WTC11 (cell line): Measurements from ENCODE around the gene OBSL1. TPM values are rescaled to one million over a fixed set of nuclear protein-coding genes. Genes with fewer than 3 reads are reported as not detected.

Experiments used
- ATAC-seq: fragments of 200-7000 bp; cut with Tn5 transposase; 2 replicates; pipeline ENCODE4 v1.10.0; 2021; ENCODE audit warnings: mild to moderate bottlenecking, moderate library complexity
- CTCF ChIA-PET: fragments of 300-600 bp; sonication (Branson Sonifier 250); formaldehyde crosslinking; loops from one replicate; lab custom pipeline; 2021; ENCODE audit warnings: antibody characterized with exemption; lab: Charles Lee
- POLR2A ChIA-PET: fragments of 350-600 bp; sonication (Branson Sonifier 250); formaldehyde crosslinking; loops from one replicate; lab custom pipeline; 2021; ENCODE audit warnings: antibody characterized with exemption; lab: Charles Lee
- DNase-seq: peaks from one replicate; pipeline ENCODE4 v3.0.0; 2021; ENCODE audit warnings: low spot score
- H3K27ac Mint-ChIP-seq: 2 replicates; pipeline ENCODE4 v1.8.0; 2021; ENCODE audit warnings: mixed read lengths
- H3K27me3 Mint-ChIP-seq: 2 replicates; pipeline ENCODE4 v1.8.0; 2021; ENCODE audit warnings: low read depth, mild to moderate bottlenecking, moderate library complexity, mixed read lengths
- H3K36me3 Mint-ChIP-seq: 2 replicates; pipeline ENCODE4 v1.8.0; 2021; ENCODE audit warnings: mixed read lengths
- H3K4me1 Mint-ChIP-seq: 2 replicates; pipeline ENCODE4 v1.8.0; 2022; ENCODE audit warnings: mixed read lengths
- H3K4me3 Mint-ChIP-seq: 2 replicates; pipeline ENCODE4 v1.8.0; 2021; ENCODE audit warnings: mild to moderate bottlenecking, moderate library complexity, mixed read lengths
- H3K9me3 Mint-ChIP-seq: 2 replicates; pipeline ENCODE4 v1.8.0; 2021; ENCODE audit warnings: mixed read lengths
- CBFB ChIP-seq: sonication (generic); formaldehyde crosslinking; IDR thresholded peaks from 2 replicates; pipeline ENCODE4 v1.8.1; 2022; ENCODE audit warnings: mild to moderate bottlenecking, low read depth, missing genetic modification reagents
- ELF4 ChIP-seq: sonication (generic); formaldehyde crosslinking; IDR thresholded peaks from 2 replicates; pipeline ENCODE4 v1.8.1; 2022; ENCODE audit warnings: low read depth, mild to moderate bottlenecking, moderate library complexity, missing genetic modification reagents
- ESRRA ChIP-seq: sonication (generic); formaldehyde crosslinking; IDR thresholded peaks from 2 replicates; pipeline ENCODE4 v1.8.1; 2022; ENCODE audit warnings: mild to moderate bottlenecking, missing genetic modification reagents, borderline replicate concordance
- FOXP1 ChIP-seq: sonication (generic); formaldehyde crosslinking; IDR thresholded peaks from 2 replicates; pipeline ENCODE4 v1.8.0; 2022; ENCODE audit warnings: missing genetic modification reagents, mild to moderate bottlenecking, moderate library complexity, borderline replicate concordance
- HMGA2 ChIP-seq: fragments of 250-450 bp; sonication (Bioruptor Pico); IDR thresholded peaks from 2 replicates; pipeline ENCODE4 v1.4.0; 2021; ENCODE audit warnings: mild to moderate bottlenecking, moderate library complexity
- KAT7 ChIP-seq: sonication (generic); formaldehyde crosslinking; IDR thresholded peaks from 2 replicates; pipeline ENCODE4 v1.8.1; 2023; ENCODE audit warnings: missing genetic modification reagents, mild to moderate bottlenecking, borderline replicate concordance
- PRRX2 ChIP-seq: fragments of 250-450 bp; sonication (Bioruptor Pico); IDR thresholded peaks from 2 replicates; pipeline ENCODE4 v1.8.0; 2021; ENCODE audit warnings: mild to moderate bottlenecking
- RORB ChIP-seq: fragments of 250-450 bp; sonication (Bioruptor Pico); IDR thresholded peaks from 2 replicates; pipeline ENCODE4 v1.9.0; 2021; ENCODE audit warnings: mild to moderate bottlenecking
- SP1 ChIP-seq: sonication (generic); formaldehyde crosslinking; conservative IDR thresholded peaks from 2 replicates; pipeline ENCODE4 v1.8.1; 2022; ENCODE audit warnings: missing genetic modification reagents
- ZNF263 ChIP-seq: sonication (generic); formaldehyde crosslinking; IDR thresholded peaks from 2 replicates; pipeline ENCODE4 v1.8.1; 2022; ENCODE audit warnings: low read depth, mild to moderate bottlenecking, moderate library complexity, missing genetic modification reagents
- ZNF317 ChIP-seq: sonication (generic); formaldehyde crosslinking; IDR thresholded peaks from 2 replicates; pipeline ENCODE4 v1.8.1; 2023; ENCODE audit warnings: low read depth, mild to moderate bottlenecking, moderate library complexity, missing genetic modification reagents, borderline replicate concordance
- total RNA-seq: library from RNA; stranded (reverse); gene quantifications from 3 replicates; pipeline ENCODE4 v1.2.3, GENCODE V29; 2021
- TF ChIP-seq, protein P1 (sequence below): sonication (generic); formaldehyde crosslinking; conservative IDR thresholded peaks from 2 replicates; pipeline ENCODE4 v1.8.1; 2023; ENCODE audit warnings: mild to moderate bottlenecking, low read depth, missing genetic modification reagents, moderate library complexity
- TF ChIP-seq, protein P2 (sequence below): sonication (generic); formaldehyde crosslinking; IDR thresholded peaks from 2 replicates; pipeline ENCODE4 v1.8.1; 2023; ENCODE audit warnings: mild to moderate bottlenecking, missing genetic modification reagents, moderate library complexity
- TF ChIP-seq, protein P3 (sequence below): sonication (generic); formaldehyde crosslinking; conservative IDR thresholded peaks from 2 replicates; pipeline ENCODE4 v1.8.1; 2022; ENCODE audit warnings: mild to moderate bottlenecking, missing genetic modification reagents
- TF ChIP-seq, protein P4 (sequence below): fragments of 250-450 bp; sonication (Bioruptor Pico); IDR thresholded peaks from 2 replicates; pipeline ENCODE4 v2.1.2; 2022; ENCODE audit warnings: mild to moderate bottlenecking, moderate library complexity
- TF ChIP-seq, protein P5 (sequence below): sonication (generic); formaldehyde crosslinking; IDR thresholded peaks from 2 replicates; pipeline ENCODE4 v1.8.1; 2023; ENCODE audit warnings: mild to moderate bottlenecking, missing genetic modification reagents
- TF ChIP-seq, protein P6 (sequence below): sonication (generic); formaldehyde crosslinking; IDR thresholded peaks from 2 replicates; pipeline ENCODE4 v1.8.0; 2023; ENCODE audit warnings: mild to moderate bottlenecking, missing genetic modification reagents

Gene OBSL1
- total RNA-seq, 1 experiment from 2014 or later, result 159 TPM

DNA sequence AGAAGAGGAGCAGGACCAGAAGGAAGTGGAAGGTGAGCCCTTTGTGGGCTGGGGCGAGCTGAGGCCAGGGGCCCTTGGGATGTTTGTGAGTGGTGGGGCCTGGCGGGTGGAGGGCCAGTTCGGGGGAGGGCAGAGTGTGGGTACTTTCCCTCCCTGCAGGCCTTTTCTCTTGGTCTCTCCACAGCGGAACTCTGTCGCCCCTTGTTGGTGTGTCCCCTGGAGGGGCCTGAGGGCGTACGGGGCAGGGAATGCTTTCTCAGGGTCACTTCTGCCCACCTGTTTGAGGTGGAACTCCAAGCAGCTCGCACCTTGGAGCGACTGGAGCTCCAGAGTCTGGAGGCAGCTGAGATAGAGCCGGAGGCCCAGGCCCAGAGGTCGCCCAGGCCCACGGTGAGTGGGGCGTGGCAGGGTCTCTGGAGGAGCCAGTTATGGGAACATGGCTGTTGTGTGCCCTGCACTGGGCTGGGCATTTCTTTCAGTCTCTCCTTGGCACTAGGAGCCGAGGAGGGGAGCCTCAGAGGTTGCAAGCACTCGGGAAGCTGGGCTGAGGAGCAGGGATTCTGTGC is 37.1 kb upstream of the OBSL1 start:
- H3K27me3 Mint-ChIP-seq, result no peaks in the 10 kb centered on the region
- DNase-seq (no peak), ATAC-seq (peak; percentile 17; the same call in 1 of the 2 replicates)
- H3K27ac Mint-ChIP-seq, result no peak overlapping the region
- ChIA-PET POLR2A (no interaction called here), CTCF (no interaction called here)
- H3K36me3 Mint-ChIP-seq, result peaks cover 19% of the 10 kb centered on the region
- no peak for TF ChIP-seq HMGA2 (CRISPR knock-in tag)
- no peak overlapping the region for H3K4me3 Mint-ChIP-seq
- no peaks in the 10 kb centered on the region for H3K4me1 Mint-ChIP-seq
- H3K9me3 Mint-ChIP-seq, result no peaks in the 10 kb centered on the region

DNA sequence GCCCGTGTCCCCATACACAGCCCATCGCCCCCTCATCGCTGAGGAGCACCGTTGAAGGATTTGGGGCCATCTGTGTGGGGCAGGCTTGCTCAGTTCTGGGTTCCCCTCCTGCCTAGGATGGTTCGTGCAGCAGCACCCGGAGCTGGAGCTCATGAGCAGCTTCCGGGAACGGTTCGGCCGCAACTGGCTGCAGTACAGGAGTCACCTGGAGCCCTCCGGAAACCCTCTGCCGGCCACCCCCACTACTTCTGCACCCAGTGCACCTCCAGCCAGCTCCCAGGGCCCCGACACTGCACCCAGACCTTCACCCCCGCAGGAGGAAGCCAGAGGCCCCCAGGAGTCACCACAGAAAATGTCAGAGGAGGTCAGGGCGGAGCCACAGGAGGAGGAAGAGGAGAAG is 36.6 kb upstream of the OBSL1 start:
- ChIA-PET CTCF (interaction anchor here (1.1 kb wide), 1 partner anchor 11 kb away, joined by 4 read pairs; no protein-coding TSS in a partner anchor), POLR2A (no interaction called here)
- DNase-seq (no peak), ATAC-seq (no peak)
- Mint-ChIP-seq H3K9me3 (no peaks in the 10 kb centered on the region), H3K4me1 (no peaks in the 10 kb centered on the region), H3K36me3 (peaks cover 19% of the 10 kb centered on the region), H3K27ac (no peak overlapping the region), H3K27me3 (no peaks in the 10 kb centered on the region), H3K4me3 (no peak overlapping the region)
- TF ChIP-seq PRRX2 (CRISPR knock-in tag) (no peak), FOXP1 (CRISPR knock-in tag) (no peak), ESRRA (no peak), ELF4 (CRISPR knock-in tag) (no peak), KAT7 (CRISPR knock-in tag) (no peak), ZNF317 (CRISPR knock-in tag) (no peak), RORB (CRISPR knock-in tag) (no peak), ZNF263 (no peak), CBFB (CRISPR knock-in tag) (no peak)
- TF ChIP-seq, protein P1, sequence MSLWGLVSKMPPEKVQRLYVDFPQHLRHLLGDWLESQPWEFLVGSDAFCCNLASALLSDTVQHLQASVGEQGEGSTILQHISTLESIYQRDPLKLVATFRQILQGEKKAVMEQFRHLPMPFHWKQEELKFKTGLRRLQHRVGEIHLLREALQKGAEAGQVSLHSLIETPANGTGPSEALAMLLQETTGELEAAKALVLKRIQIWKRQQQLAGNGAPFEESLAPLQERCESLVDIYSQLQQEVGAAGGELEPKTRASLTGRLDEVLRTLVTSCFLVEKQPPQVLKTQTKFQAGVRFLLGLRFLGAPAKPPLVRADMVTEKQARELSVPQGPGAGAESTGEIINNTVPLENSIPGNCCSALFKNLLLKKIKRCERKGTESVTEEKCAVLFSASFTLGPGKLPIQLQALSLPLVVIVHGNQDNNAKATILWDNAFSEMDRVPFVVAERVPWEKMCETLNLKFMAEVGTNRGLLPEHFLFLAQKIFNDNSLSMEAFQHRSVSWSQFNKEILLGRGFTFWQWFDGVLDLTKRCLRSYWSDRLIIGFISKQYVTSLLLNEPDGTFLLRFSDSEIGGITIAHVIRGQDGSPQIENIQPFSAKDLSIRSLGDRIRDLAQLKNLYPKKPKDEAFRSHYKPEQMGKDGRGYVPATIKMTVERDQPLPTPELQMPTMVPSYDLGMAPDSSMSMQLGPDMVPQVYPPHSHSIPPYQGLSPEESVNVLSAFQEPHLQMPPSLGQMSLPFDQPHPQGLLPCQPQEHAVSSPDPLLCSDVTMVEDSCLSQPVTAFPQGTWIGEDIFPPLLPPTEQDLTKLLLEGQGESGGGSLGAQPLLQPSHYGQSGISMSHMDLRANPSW (CRISPR knock-in tag), result no peak
- TF ChIP-seq, protein P2, sequence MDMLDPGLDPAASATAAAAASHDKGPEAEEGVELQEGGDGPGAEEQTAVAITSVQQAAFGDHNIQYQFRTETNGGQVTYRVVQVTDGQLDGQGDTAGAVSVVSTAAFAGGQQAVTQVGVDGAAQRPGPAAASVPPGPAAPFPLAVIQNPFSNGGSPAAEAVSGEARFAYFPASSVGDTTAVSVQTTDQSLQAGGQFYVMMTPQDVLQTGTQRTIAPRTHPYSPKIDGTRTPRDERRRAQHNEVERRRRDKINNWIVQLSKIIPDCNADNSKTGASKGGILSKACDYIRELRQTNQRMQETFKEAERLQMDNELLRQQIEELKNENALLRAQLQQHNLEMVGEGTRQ (CRISPR knock-in tag), result no peak
- TF ChIP-seq, protein P3, sequence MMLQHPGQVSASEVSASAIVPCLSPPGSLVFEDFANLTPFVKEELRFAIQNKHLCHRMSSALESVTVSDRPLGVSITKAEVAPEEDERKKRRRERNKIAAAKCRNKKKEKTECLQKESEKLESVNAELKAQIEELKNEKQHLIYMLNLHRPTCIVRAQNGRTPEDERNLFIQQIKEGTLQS (CRISPR knock-in tag), result no peak
- TF ChIP-seq, protein P4, sequence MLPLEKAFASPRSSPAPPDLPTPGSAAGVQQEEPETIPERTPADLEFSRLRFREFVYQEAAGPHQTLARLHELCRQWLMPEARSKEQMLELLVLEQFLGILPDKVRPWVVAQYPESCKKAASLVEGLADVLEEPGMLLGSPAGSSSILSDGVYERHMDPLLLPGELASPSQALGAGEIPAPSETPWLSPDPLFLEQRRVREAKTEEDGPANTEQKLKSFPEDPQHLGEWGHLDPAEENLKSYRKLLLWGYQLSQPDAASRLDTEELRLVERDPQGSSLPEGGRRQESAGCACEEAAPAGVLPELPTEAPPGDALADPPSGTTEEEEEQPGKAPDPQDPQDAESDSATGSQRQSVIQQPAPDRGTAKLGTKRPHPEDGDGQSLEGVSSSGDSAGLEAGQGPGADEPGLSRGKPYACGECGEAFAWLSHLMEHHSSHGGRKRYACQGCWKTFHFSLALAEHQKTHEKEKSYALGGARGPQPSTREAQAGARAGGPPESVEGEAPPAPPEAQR (CRISPR knock-in tag), result no peak
- TF ChIP-seq, protein P5, sequence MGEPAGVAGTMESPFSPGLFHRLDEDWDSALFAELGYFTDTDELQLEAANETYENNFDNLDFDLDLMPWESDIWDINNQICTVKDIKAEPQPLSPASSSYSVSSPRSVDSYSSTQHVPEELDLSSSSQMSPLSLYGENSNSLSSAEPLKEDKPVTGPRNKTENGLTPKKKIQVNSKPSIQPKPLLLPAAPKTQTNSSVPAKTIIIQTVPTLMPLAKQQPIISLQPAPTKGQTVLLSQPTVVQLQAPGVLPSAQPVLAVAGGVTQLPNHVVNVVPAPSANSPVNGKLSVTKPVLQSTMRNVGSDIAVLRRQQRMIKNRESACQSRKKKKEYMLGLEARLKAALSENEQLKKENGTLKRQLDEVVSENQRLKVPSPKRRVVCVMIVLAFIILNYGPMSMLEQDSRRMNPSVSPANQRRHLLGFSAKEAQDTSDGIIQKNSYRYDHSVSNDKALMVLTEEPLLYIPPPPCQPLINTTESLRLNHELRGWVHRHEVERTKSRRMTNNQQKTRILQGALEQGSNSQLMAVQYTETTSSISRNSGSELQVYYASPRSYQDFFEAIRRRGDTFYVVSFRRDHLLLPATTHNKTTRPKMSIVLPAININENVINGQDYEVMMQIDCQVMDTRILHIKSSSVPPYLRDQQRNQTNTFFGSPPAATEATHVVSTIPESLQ, result no peak

DNA sequence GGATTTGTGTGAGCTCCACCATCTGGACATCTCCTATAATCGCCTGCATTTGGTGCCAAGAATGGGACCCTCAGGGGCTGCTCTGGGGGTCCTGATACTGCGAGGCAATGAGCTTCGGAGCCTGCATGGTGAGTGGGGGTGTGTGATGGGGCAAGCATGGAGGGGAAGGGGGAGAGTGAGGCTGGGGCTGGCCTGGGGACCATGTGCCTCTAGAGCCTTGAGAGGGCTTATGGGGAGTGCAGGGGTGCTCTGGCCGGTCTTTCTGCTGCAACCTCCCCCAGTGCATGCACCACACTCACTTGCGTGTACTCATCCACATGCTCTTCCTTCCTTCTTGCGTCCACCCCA is 34.2 kb upstream of the OBSL1 start:
- H3K27me3 Mint-ChIP-seq, result no peaks in the 10 kb centered on the region
- no peak for TF ChIP-seq SP1
- TF ChIP-seq, protein P6, sequence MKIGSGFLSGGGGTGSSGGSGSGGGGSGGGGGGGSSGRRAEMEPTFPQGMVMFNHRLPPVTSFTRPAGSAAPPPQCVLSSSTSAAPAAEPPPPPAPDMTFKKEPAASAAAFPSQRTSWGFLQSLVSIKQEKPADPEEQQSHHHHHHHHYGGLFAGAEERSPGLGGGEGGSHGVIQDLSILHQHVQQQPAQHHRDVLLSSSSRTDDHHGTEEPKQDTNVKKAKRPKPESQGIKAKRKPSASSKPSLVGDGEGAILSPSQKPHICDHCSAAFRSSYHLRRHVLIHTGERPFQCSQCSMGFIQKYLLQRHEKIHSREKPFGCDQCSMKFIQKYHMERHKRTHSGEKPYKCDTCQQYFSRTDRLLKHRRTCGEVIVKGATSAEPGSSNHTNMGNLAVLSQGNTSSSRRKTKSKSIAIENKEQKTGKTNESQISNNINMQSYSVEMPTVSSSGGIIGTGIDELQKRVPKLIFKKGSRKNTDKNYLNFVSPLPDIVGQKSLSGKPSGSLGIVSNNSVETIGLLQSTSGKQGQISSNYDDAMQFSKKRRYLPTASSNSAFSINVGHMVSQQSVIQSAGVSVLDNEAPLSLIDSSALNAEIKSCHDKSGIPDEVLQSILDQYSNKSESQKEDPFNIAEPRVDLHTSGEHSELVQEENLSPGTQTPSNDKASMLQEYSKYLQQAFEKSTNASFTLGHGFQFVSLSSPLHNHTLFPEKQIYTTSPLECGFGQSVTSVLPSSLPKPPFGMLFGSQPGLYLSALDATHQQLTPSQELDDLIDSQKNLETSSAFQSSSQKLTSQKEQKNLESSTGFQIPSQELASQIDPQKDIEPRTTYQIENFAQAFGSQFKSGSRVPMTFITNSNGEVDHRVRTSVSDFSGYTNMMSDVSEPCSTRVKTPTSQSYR (CRISPR knock-in tag), result no peak

More for the DNA sequence above, 34.2 kb upstream of the OBSL1 start:
- H3K9me3 Mint-ChIP-seq, result no peaks in the 10 kb centered on the region
- ChIA-PET CTCF (interaction anchor here (0.8 to 1.4 kb wide), 3 partner anchors 37 to 68 kb away, joined by 3 to 4 read pairs (median 3); no protein-coding TSS in a partner anchor), POLR2A (no interaction called here)
- ATAC-seq (no peak), DNase-seq (no peak)
- H3K36me3 Mint-ChIP-seq, result peaks cover 22% of the 10 kb centered on the region
- H3K4me3 Mint-ChIP-seq, result no peak overlapping the region
- no peaks in the 10 kb centered on the region for H3K4me1 Mint-ChIP-seq
- no peak overlapping the region for H3K27ac Mint-ChIP-seq
